ENCODE results near the gene PCNX4. TPM values are rescaled to one million over a fixed set of nuclear protein-coding genes. Genes with fewer than 3 reads are reported as not detected.

Gene PCNX4
- total and polyA plus RNA-seq, 2 experiments from 2014 or later = 22.9 to 77.5 TPM

DNA sequence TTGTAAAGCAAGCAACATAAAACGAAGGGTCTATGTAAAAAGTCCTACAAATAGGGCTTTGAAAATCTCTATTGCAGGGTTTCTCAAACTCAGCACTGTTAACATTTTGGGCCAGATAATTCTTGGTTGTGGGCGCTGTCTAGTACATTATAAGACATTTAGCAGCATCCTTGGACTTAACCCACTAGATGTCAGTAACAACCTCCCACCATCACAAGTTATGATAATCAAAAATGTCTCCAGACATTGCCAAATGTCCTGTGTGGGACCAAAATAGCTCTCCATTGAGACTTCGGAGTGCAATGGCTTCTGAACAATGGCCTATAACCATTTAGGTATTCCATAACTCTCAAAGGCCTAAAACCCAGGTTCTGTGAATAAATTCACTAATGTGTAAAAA lies 96.4 kb downstream of the PCNX4 start (continued):
- no peak for TF ChIP-seq REST (IDR thresholded peaks at IDR 0.05; ENCODE audit: unreplicated experiment)
- no peak for TF ChIP-seq STAT1 (IDR thresholded peaks at IDR 0.05; ENCODE audit: unreplicated experiment)
- TF ChIP-seq, protein P1, sequence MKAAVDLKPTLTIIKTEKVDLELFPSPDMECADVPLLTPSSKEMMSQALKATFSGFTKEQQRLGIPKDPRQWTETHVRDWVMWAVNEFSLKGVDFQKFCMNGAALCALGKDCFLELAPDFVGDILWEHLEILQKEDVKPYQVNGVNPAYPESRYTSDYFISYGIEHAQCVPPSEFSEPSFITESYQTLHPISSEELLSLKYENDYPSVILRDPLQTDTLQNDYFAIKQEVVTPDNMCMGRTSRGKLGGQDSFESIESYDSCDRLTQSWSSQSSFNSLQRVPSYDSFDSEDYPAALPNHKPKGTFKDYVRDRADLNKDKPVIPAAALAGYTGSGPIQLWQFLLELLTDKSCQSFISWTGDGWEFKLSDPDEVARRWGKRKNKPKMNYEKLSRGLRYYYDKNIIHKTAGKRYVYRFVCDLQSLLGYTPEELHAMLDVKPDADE (IDR thresholded peaks at IDR 0.05) = no peak
- no peak for TF ChIP-seq EZH2 (IDR thresholded peaks at IDR 0.05; ENCODE audit: low read depth, unreplicated experiment)
- TF ChIP-seq NANOG (IDR thresholded peaks at IDR 0.05; ENCODE audit: borderline replicate concordance) = no peak
- TF ChIP-seq, protein P2, sequence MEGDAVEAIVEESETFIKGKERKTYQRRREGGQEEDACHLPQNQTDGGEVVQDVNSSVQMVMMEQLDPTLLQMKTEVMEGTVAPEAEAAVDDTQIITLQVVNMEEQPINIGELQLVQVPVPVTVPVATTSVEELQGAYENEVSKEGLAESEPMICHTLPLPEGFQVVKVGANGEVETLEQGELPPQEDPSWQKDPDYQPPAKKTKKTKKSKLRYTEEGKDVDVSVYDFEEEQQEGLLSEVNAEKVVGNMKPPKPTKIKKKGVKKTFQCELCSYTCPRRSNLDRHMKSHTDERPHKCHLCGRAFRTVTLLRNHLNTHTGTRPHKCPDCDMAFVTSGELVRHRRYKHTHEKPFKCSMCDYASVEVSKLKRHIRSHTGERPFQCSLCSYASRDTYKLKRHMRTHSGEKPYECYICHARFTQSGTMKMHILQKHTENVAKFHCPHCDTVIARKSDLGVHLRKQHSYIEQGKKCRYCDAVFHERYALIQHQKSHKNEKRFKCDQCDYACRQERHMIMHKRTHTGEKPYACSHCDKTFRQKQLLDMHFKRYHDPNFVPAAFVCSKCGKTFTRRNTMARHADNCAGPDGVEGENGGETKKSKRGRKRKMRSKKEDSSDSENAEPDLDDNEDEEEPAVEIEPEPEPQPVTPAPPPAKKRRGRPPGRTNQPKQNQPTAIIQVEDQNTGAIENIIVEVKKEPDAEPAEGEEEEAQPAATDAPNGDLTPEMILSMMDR (conservative IDR thresholded peaks at IDR 0.05; ENCODE audit: low read depth in 2 of 2) = no peak
- no peak for TF ChIP-seq ZNF114 (CRISPR knock-in tag; IDR thresholded peaks at IDR 0.05)
- TF ChIP-seq CREB1 (CRISPR knock-in tag; IDR thresholded peaks at IDR 0.05; ENCODE audit: low read depth) = no peak

DNA sequence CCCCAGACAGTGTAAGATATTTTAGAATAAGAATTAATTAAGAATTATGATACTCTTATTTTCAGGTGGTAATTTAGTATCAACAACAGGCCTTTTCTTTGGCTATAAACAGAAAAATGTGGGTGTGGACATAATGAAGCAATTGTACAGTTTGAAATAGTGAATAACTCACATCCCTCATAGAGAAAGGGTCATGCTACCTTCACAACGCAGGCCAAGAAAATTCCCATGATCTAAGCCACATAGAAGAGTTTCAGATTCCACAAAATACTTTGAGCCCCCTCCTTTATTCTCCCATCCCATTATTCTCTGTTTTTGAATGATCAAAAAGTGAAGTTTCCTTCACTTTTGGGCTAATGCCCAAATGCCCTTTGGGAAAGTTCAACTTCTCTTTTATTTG lies 97.0 kb downstream of the PCNX4 start:
- Histone ChIP-seq H3F3A (replicated peaks; ENCODE audit: low read depth) (no peaks in the 10 kb centered on the region), H3K4me3 (no peak overlapping the region), H3K27me3 (ENCODE audit: insufficient read depth) (no peaks in the 10 kb centered on the region), H3K36me3 (ENCODE audit: insufficient read depth) (no peaks in the 10 kb centered on the region), H3K4me1 (ENCODE audit: insufficient read depth) (no peaks in the 10 kb centered on the region), H3K4me2 (no peak overlapping the region), H3K79me2 (replicated peaks; ENCODE audit: insufficient read depth) (no peaks in the 10 kb centered on the region), H3K27ac (ENCODE audit: low read depth) (no peak overlapping the region), H3K9me2 (ENCODE audit: insufficient read depth) (no peaks in the 10 kb centered on the region), H4K20me1 (replicated peaks; ENCODE audit: insufficient read depth) (no peaks in the 10 kb centered on the region), H2AFZ (no peak overlapping the region)
- Mint-ChIP-seq H3K4me1 (peaks cover 10% of the 10 kb centered on the region), H3K36me3 (ENCODE audit: low read depth) (no peaks in the 10 kb centered on the region), H3K27me3 (ENCODE audit: insufficient read depth, low read depth, poor library complexity) (no peaks in the 10 kb centered on the region), H3K9me3 (no peaks in the 10 kb centered on the region), H3K27ac (no peak overlapping the region), H3K4me3 (no peak overlapping the region)
- ATAC-seq = no peak
- DNase-seq (ENCODE audit: low spot score) = no peak
- TF ChIP-seq ZNF114 (CRISPR knock-in tag; IDR thresholded peaks at IDR 0.05) (no peak), NANOG (IDR thresholded peaks at IDR 0.05; ENCODE audit: borderline replicate concordance) (no peak), REST (IDR thresholded peaks at IDR 0.05; ENCODE audit: unreplicated experiment) (no peak), EZH2phosphoT487 (IDR thresholded peaks at IDR 0.05; ENCODE audit: unreplicated experiment) (no peak), CREB1 (CRISPR knock-in tag; IDR thresholded peaks at IDR 0.05; ENCODE audit: low read depth) (no peak), STAT1 (IDR thresholded peaks at IDR 0.05; ENCODE audit: unreplicated experiment) (no peak), POLR2AphosphoS5 (IDR thresholded peaks at IDR 0.05; ENCODE audit: low read depth) (no peak), ZNF331 (CRISPR knock-in tag; IDR thresholded peaks at IDR 0.05; ENCODE audit: low read depth) (no peak), JUNB (IDR thresholded peaks at IDR 0.05; ENCODE audit: unreplicated experiment) (no peak)
- TF ChIP-seq, protein P2 (conservative IDR thresholded peaks at IDR 0.05; ENCODE audit: low read depth in 2 of 2) = no peak
- TF ChIP-seq, protein P1 (IDR thresholded peaks at IDR 0.05) = no peak
